Measurements from ENCODE around the gene MYRF. TPM values are rescaled to one million over a fixed set of nuclear protein-coding genes. Genes with fewer than 3 reads are reported as not detected.

The MYRF gene
- total and polyA plus RNA-seq, 2 of the 13 experiments (the other 11 are each of a cell fraction or from before 2014, with no cell fraction given): 10.2 to 25.9 TPM

GRCh38 chr11:61778357-61778886, 26.0 kb downstream of the MYRF start:
- Histone ChIP-seq H3K9me3 (ENCODE audit: low read length) (no peaks in the 10 kb centered on the region), H3K79me2 (ENCODE audit: insufficient read depth, low read length) (no peaks in the 10 kb centered on the region), H3K36me3 (replicated peaks in 1 of 2; ENCODE audit: control insufficient read depth in 1 of 2, insufficient read depth in 2 of 2, low read length in 2 of 2) (peaks cover 34 to 57% of the 10 kb centered on the region in 2 experiments; a peak in 4 of 5 replicates), H3K9ac (ENCODE audit: insufficient read depth, low read depth, low read length) (no peak overlapping the region), H3K27ac (ENCODE audit: extremely low read length, insufficient read depth, low read length) (no peak overlapping the region), H3K27me3 (ENCODE audit: control insufficient read depth in 1 of 2, insufficient read depth in 2 of 2, low read length in 2 of 2) (no peaks in the 10 kb centered on the region), H3K4me1 (ENCODE audit: insufficient read depth, low read length) (no peaks in the 10 kb centered on the region), H3K4me2 (ENCODE audit: low read depth, low read length) (no peak overlapping the region), H4K20me1 (ENCODE audit: insufficient read depth, low read length) (no peaks in the 10 kb centered on the region), H2AFZ (ENCODE audit: low read length) (no peak overlapping the region), H3K4me3 (replicated peaks in 1 of 3; ENCODE audit: insufficient read depth in 1 of 3, low read depth in 2 of 3, low read length in 3 of 3) (no peak overlapping the region)
- intact Hi-C loops (cut with micrococcal nuclease; ENCODE audit: unreplicated experiment) (no loop called here), in situ Hi-C loops (cut with HindIII; ENCODE audit: extremely low pct_ligation_motif_present, low pct_unique_long_range_greater_than_20kb) (no loop called here)
- FAIRE-seq: no peak
- ChIA-PET CTCF (ENCODE audit: low intra/inter-chr PET ratio, low total read pairs) (interaction anchor here (3.5 kb wide), 1 partner anchor 31 kb away, joined by 38 read pairs; no protein-coding TSS in a partner anchor), POLR2A (no interaction called here)
- no peak for ATAC-seq
- WGBS (ENCODE audit: low lambda C conversion rate): over 99% methylated on average over 11 of the region's 11 CpGs
- DNase-seq (ENCODE audit: low spot score): no peak
- BruUV-seq (replicated peaks): no TSS peak
- TF ChIP-seq E2F5 (CRISPR knock-in tag; conservative IDR thresholded peaks at IDR 0.05): no peak
- no peak for TF ChIP-seq GATA4 (IDR thresholded peaks at IDR 0.05; ENCODE audit: borderline replicate concordance, low read depth)
- TF ChIP-seq, protein P1, sequence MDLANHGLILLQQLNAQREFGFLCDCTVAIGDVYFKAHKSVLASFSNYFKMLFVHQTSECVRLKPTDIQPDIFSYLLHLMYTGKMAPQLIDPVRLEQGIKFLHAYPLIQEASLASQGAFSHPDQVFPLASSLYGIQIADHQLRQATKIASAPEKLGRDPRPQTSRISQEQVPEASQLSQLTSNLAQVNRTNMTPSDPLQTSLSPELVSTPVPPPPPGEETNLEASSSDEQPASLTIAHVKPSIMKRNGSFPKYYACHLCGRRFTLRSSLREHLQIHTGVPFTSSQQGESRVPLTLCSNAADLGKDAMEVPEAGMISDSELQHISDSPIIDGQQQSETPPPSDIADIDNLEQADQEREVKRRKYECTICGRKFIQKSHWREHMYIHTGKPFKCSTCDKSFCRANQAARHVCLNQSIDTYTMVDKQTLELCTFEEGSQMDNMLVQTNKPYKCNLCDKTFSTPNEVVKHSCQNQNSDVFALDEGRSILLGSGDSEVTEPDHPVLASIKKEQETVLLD (CRISPR knock-in tag; IDR thresholded peaks at IDR 0.05; ENCODE audit: low read depth): no peak
- TF ChIP-seq, protein P2, sequence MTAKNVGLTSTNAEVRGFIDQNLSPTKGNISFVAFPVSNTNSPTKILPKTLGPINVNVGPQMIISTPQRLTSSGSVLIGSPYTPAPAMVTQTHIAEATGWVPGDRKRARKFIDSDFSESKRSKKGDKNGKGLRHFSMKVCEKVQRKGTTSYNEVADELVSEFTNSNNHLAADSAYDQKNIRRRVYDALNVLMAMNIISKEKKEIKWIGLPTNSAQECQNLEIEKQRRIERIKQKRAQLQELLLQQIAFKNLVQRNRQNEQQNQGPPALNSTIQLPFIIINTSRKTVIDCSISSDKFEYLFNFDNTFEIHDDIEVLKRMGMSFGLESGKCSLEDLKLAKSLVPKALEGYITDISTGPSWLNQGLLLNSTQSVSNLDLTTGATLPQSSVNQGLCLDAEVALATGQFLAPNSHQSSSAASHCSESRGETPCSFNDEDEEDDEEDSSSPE (CRISPR knock-in tag; IDR thresholded peaks at IDR 0.05): no peak
- no peak for TF ChIP-seq ZNF383 (CRISPR knock-in tag; IDR thresholded peaks at IDR 0.05; ENCODE audit: borderline replicate concordance)
- TF ChIP-seq JARID2 (CRISPR knock-in tag; IDR thresholded peaks at IDR 0.05; ENCODE audit: insufficient replicate concordance): no peak
- no peak for TF ChIP-seq ETS1 (CRISPR knock-in tag; IDR thresholded peaks at IDR 0.05)
- no peak for TF ChIP-seq ARID2 (CRISPR knock-in tag; IDR thresholded peaks at IDR 0.05; ENCODE audit: borderline replicate concordance)
- no peak for TF ChIP-seq PATZ1 (CRISPR knock-in tag; IDR thresholded peaks at IDR 0.05)
- TF ChIP-seq NFKB2 (CRISPR knock-in tag; IDR thresholded peaks at IDR 0.05; ENCODE audit: borderline replicate concordance): no peak
- TF ChIP-seq BATF2 (CRISPR knock-in tag; IDR thresholded peaks at IDR 0.05): no peak
- no peak for TF ChIP-seq NCOA5 (CRISPR knock-in tag; IDR thresholded peaks at IDR 0.05)
- no peak for TF ChIP-seq CHD2 (IDR thresholded peaks at IDR 0.05; ENCODE audit: low read depth, low read length)
- no peak for TF ChIP-seq ZNF570 (CRISPR knock-in tag; IDR thresholded peaks at IDR 0.05; ENCODE audit: borderline replicate concordance)
- no peak for TF ChIP-seq JUNB (CRISPR knock-in tag; IDR thresholded peaks at IDR 0.05; ENCODE audit: borderline replicate concordance)
- TF ChIP-seq ZNF256 (CRISPR knock-in tag; conservative IDR thresholded peaks at IDR 0.05): no peak

Measured in HepG2 (cell line).